ENCODE data around the gene ZBTB1. TPM values are rescaled to one million over a fixed set of nuclear protein-coding genes. Genes with fewer than 3 reads are reported as not detected.

ZBTB1 gene
- total and polyA plus RNA-seq, 10 of the 15 experiments (the other 5 are each of a cell fraction or from before 2014, with no cell fraction given) = 12.3 to 127 (median 40.0) TPM

DNA sequence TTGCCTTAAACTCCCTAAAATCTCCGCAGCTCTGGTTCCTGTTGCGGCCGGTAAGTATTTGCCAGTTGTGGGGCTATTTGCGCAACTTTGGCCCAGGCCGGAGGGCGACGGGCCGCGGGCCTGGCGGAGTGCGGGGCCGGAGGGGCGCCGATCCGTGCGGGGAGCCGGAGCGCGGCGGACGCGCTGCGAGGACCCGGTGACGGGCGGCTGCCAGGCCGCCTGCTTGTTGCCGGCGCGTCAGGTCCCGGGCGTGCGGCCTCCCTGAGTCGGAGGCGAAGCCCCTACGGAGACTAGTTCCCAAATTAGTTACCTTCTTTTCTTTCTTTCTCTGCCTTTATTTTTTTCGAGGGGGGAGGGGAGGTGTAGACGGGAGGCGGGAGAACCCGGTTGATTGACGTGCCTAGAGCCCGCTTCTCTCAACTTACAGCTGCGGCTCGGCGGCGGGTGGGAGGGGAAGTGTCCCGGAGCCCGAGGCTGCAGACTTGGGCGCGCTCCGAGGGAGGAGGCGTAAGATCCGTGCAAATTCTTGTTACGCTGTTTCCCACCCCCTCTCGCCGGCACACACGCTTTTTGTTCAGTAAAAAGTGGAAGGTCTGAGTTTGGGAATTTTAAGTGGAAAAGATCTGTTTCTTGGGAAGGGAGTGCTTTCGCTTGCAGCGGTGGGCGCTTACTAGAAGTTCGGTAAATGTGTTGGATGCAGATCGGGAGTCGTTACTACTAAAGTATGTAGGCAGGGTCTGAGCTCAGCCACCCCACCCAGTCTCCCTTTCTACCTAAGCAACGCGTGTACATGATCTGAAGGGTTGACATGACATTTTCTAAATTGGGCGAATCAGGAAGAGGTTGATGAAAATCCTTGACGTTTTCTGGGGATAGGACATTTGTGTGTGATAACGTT is 576 bp downstream of the ZBTB1 start (continued):
- TF ChIP-seq BCL11A (IDR thresholded peaks at IDR 0.05; ENCODE audit: low read depth, low read length) (0 out of 2 replicates have a peak, but pooled peaks have one; percentile 6), SMARCA5 (IDR thresholded peaks at IDR 0.05) (peak; percentile 55), MTA2 (IDR thresholded peaks at IDR 0.05; ENCODE audit: low read depth) (0 out of 2 replicates have a peak, but pooled peaks have one; percentile 11), EP300 (IDR thresholded peaks at IDR 0.05; ENCODE audit: borderline replicate concordance in 1 of 2, control insufficient read depth in 1 of 2, low read depth in 2 of 2, low read length in 2 of 2) (peak in 1 of 2 experiments; percentile 36; a peak in 1 of 4 replicates), NFYB (IDR thresholded peaks at IDR 0.05; ENCODE audit: insufficient read depth, low read depth, low read length) (0 out of 2 replicates have a peak, but pooled peaks have one; percentile 24), ATF7 (IDR thresholded peaks at IDR 0.05; ENCODE audit: low read depth) (0 out of 2 replicates have a peak, but pooled peaks have one; percentile 12), KLF5 (IDR thresholded peaks at IDR 0.05; ENCODE audit: partially characterized antibody) (no peak), TAF1 (IDR thresholded peaks at IDR 0.05; ENCODE audit: borderline replicate concordance, low read depth, low read length) (0 out of 2 replicates have a peak, but pooled peaks have one; percentile 37), EGR1 (IDR thresholded peaks at IDR 0.05; ENCODE audit: borderline replicate concordance in 1 of 2, low read depth in 2 of 2, low read length in 2 of 2) (0 out of 3 replicates have a peak, but pooled peaks of 1 of the 2 experiments have one; percentile 7), HDGF (IDR thresholded peaks at IDR 0.05) (peak; percentile 57; the same call in 1 of the 2 replicates), PML (IDR thresholded peaks at IDR 0.05; ENCODE audit: low read length) (0 out of 2 replicates have a peak, but pooled peaks have one; percentile 20), POU2F2 (IDR thresholded peaks at IDR 0.05; ENCODE audit: borderline replicate concordance, low read depth, low read length) (0 out of 3 replicates have a peak, but pooled peaks have one; percentile 5), NBN (IDR thresholded peaks at IDR 0.05) (peak; percentile 77; the same call in 1 of the 2 replicates), WRNIP1 (IDR thresholded peaks at IDR 0.05; ENCODE audit: borderline replicate concordance, low read depth, low read length) (0 out of 2 replicates have a peak, but pooled peaks have one; percentile 23), CBFB (IDR thresholded peaks at IDR 0.05; ENCODE audit: low read depth) (peak; percentile 51; the same call in 1 of the 2 replicates), LARP7 (IDR thresholded peaks at IDR 0.05) (peak; percentile 98), RB1 (IDR thresholded peaks at IDR 0.05; ENCODE audit: borderline replicate concordance) (peak; percentile 71; the same call in 1 of the 2 replicates), RUNX3 (IDR thresholded peaks at IDR 0.05; ENCODE audit: low read length) (peak; percentile 16; the same call in 1 of the 2 replicates), EED (IDR thresholded peaks at IDR 0.05; ENCODE audit: low read depth) (peak; percentile 51; the same call in 1 of the 2 replicates), NR2F1 (conservative IDR thresholded peaks at IDR 0.05) (peak; percentile 11; the same call in 1 of the 2 replicates), ZSCAN29 (IDR thresholded peaks at IDR 0.05) (0 out of 2 replicates have a peak, but pooled peaks have one; percentile 53)
- TF ChIP-seq, protein P1, sequence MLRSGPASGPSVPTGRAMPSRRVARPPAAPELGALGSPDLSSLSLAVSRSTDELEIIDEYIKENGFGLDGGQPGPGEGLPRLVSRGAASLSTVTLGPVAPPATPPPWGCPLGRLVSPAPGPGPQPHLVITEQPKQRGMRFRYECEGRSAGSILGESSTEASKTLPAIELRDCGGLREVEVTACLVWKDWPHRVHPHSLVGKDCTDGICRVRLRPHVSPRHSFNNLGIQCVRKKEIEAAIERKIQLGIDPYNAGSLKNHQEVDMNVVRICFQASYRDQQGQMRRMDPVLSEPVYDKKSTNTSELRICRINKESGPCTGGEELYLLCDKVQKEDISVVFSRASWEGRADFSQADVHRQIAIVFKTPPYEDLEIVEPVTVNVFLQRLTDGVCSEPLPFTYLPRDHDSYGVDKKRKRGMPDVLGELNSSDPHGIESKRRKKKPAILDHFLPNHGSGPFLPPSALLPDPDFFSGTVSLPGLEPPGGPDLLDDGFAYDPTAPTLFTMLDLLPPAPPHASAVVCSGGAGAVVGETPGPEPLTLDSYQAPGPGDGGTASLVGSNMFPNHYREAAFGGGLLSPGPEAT (IDR thresholded peaks at IDR 0.05; ENCODE audit: low read depth) = peak; percentile 63
- TF ChIP-seq, protein P2, sequence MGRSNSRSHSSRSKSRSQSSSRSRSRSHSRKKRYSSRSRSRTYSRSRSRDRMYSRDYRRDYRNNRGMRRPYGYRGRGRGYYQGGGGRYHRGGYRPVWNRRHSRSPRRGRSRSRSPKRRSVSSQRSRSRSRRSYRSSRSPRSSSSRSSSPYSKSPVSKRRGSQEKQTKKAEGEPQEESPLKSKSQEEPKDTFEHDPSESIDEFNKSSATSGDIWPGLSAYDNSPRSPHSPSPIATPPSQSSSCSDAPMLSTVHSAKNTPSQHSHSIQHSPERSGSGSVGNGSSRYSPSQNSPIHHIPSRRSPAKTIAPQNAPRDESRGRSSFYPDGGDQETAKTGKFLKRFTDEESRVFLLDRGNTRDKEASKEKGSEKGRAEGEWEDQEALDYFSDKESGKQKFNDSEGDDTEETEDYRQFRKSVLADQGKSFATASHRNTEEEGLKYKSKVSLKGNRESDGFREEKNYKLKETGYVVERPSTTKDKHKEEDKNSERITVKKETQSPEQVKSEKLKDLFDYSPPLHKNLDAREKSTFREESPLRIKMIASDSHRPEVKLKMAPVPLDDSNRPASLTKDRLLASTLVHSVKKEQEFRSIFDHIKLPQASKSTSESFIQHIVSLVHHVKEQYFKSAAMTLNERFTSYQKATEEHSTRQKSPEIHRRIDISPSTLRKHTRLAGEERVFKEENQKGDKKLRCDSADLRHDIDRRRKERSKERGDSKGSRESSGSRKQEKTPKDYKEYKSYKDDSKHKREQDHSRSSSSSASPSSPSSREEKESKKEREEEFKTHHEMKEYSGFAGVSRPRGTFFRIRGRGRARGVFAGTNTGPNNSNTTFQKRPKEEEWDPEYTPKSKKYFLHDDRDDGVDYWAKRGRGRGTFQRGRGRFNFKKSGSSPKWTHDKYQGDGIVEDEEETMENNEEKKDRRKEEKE (IDR thresholded peaks at IDR 0.05) = peak; percentile 64; the same call in 1 of the 2 replicates
- TF ChIP-seq, protein P3, sequence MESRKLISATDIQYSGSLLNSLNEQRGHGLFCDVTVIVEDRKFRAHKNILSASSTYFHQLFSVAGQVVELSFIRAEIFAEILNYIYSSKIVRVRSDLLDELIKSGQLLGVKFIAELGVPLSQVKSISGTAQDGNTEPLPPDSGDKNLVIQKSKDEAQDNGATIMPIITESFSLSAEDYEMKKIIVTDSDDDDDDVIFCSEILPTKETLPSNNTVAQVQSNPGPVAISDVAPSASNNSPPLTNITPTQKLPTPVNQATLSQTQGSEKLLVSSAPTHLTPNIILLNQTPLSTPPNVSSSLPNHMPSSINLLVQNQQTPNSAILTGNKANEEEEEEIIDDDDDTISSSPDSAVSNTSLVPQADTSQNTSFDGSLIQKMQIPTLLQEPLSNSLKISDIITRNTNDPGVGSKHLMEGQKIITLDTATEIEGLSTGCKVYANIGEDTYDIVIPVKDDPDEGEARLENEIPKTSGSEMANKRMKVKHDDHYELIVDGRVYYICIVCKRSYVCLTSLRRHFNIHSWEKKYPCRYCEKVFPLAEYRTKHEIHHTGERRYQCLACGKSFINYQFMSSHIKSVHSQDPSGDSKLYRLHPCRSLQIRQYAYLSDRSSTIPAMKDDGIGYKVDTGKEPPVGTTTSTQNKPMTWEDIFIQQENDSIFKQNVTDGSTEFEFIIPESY (IDR thresholded peaks at IDR 0.05) = peak; percentile 8; the same call in 1 of the 2 replicates

All from GM12878 (cell line).